Stomach smooth muscle (tissue), 2 donors: ENCODE data around the gene FSTL3.

Source experiments
- H3K27ac ChIP-seq: one replicate; pipeline ENCODE4 v1.7.0; 2013; ENCODE audit warnings: mild to moderate bottlenecking, low read length, inconsistent platforms
- H3K27me3 ChIP-seq, 2 donors: one replicate each; pipeline ENCODE4 v1.7.0; 2013; ENCODE audit warnings: low read length in 2 of 2; ENCODE audit not compliant: insufficient read depth in 2 of 2, control insufficient read depth in 1 of 2
- H3K36me3 ChIP-seq, 2 donors: one replicate each; pipeline ENCODE4 v1.7.0; 2013; ENCODE audit warnings: low read length in 2 of 2; ENCODE audit not compliant: control insufficient read depth in 2 of 2, insufficient read depth in 2 of 2
- H3K4me1 ChIP-seq: one replicate; pipeline ENCODE4 v1.7.0; 2013; ENCODE audit warnings: low read length; ENCODE audit not compliant: control insufficient read depth, insufficient read depth
- H3K4me3 ChIP-seq, 2 donors: one replicate each; pipeline ENCODE4 v1.7.0; 2013; ENCODE audit warnings: low read length in 2 of 2
- H3K9ac ChIP-seq, 2 donors: one replicate each; pipeline ENCODE4 v1.7.0; 2013; ENCODE audit warnings: low read length in 2 of 2, mild to moderate bottlenecking in 1 of 2
- H3K9me3 ChIP-seq, 2 donors: one replicate each; pipeline ENCODE4 v1.7.0; 2013; ENCODE audit warnings: low read length in 2 of 2; ENCODE audit not compliant: control insufficient read depth in 2 of 2
- donor health status: healthy.
- donor health status: Pancreatic carcinoma.

The FSTL3 gene

DNA sequence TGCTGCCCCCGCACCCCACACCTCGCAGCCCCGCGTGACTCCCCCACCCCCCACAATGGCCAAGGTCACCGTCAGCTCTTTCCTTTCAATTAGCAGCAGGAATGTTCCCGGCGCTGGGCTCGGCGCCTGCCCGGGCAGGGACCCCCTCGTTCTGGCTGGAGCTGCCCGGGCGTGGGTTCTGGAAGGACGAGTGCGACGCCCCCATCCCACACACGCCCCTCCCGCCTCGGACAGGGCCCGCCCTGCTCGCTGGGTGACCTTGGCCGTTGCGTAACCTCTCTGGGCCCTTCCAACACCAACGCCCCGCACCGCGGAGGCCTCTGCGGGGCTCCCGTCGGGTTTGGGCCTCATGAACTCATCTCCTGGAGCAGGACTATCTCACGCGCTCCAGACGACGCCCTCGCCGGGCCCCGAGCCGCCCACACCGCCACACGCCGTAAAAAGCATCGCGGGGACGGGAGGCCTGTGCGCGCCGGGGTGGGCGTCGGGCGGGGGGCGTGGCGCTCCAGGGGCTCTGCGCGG, 42.9 kb downstream of the FSTL3 start:
- H3K9ac ChIP-seq, result no peak overlapping the region
- peaks cover 11 to 15% of the 10 kb centered on the region in 2 donors for H3K27me3 ChIP-seq
- peak overlapping the region in 1 of 2 donors; percentile 22 for H3K4me3 ChIP-seq
- peaks cover 3% of the 10 kb centered on the region for H3K4me1 ChIP-seq
- H3K36me3 ChIP-seq, result peaks cover 0 to 2% of the 10 kb centered on the region in 2 donors
- H3K9me3 ChIP-seq, result peaks cover 2 to 3% of the 10 kb centered on the region in 2 donors
- H3K27ac ChIP-seq, result no peak overlapping the region

DNA sequence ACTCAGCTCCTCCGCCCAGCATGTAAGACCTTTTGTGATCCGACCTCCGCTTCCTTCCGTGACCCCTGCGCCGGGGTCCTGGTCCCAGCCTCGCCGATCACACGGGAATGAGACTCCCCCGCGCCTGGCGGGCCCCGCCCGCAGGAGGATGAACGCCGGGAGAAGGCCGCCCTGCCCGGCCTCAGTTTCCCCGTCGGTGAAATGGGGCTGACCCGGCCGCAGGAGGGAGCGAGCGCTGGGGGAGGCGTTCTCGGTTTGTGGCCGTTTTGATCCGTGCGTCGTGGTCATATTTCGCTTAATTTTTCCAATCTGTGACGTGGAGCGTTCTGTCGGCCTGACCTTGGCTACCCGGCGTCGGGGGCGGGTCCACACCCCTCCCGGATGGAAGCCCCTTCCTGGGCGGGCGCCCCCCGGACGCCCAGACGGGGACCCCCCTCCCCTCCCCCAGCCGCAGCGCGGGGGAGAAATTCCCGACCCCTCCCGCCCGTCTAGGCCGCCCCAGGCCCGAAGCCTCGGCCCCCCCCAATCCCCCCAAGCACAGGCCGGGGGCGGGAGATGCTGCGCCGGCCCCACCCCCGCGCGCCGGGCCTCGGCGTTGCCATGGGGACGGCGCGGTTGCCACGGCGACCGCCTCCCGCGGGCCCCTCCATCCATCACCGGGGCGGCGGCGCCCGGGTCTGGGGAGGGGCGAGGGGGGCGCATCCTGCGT, 43.6 kb downstream of the FSTL3 start:
- Histone ChIP-seq H3K4me3 (peak overlapping the region in 1 of 2 donors; percentile 22), H3K36me3 (peaks cover 0 to 2% of the 10 kb centered on the region in 2 donors), H3K27me3 (peaks cover 11 to 15% of the 10 kb centered on the region in 2 donors), H3K9me3 (peaks cover 2 to 3% of the 10 kb centered on the region in 2 donors), H3K9ac (no peak overlapping the region), H3K4me1 (peaks cover 3% of the 10 kb centered on the region), H3K27ac (no peak overlapping the region)

- H3K4me3 ChIP-seq, result no peak overlapping the region
Observed at GRCh38 chr19:720345-721160, 44.4 kb downstream of the FSTL3 start.

GRCh38 chr19:722553-723101, 46.4 kb downstream of the FSTL3 start:
- H3K4me1 ChIP-seq, result peaks cover 5% of the 10 kb centered on the region
- H3K9me3 ChIP-seq, result no peaks in the 10 kb centered on the region
- H3K36me3 ChIP-seq, result no peaks in the 10 kb centered on the region
- no peak overlapping the region for H3K27ac ChIP-seq
- no peak overlapping the region for H3K9ac ChIP-seq
- no peak overlapping the region for H3K4me3 ChIP-seq
- peaks cover 7 to 10% of the 10 kb centered on the region in 2 donors for H3K27me3 ChIP-seq

More at GRCh38 chr19:720345-721160, 44.4 kb downstream of the FSTL3 start:
- no peaks in the 10 kb centered on the region for H3K9me3 ChIP-seq
- no peak overlapping the region for H3K27ac ChIP-seq
- H3K4me1 ChIP-seq, result peaks cover 4% of the 10 kb centered on the region
- no peaks in the 10 kb centered on the region for H3K36me3 ChIP-seq
- no peak overlapping the region for H3K9ac ChIP-seq
- peaks cover 7 to 15% of the 10 kb centered on the region in 2 donors for H3K27me3 ChIP-seq

DNA sequence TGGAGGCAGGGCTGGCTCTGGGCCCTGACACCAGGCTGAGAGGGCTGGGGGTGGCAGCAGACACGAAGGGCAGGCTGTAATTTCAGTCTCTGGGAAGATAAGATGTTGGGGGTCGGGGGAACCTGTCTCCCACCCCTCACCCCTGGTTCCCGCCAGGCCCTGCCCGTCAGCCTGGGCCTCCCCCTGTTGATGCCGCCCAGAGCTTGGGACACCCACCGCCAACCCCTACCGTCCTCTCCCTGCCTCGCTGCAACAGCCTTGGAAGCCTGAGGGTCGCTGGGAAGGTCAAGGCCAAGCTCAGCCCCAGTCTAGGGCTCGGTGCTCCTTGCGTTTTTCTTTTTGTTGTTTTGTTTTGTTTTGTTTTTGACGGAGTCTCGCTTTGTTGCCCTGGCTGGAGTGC, 47.1 kb downstream of the FSTL3 start:
- no peak overlapping the region for H3K4me3 ChIP-seq
- no peaks in the 10 kb centered on the region for H3K9me3 ChIP-seq
- no peak overlapping the region for H3K9ac ChIP-seq
- H3K36me3 ChIP-seq, result no peaks in the 10 kb centered on the region
- H3K27me3 ChIP-seq, result peaks cover 5 to 9% of the 10 kb centered on the region in 2 donors
- no peak overlapping the region for H3K27ac ChIP-seq
- H3K4me1 ChIP-seq, result peaks cover 5% of the 10 kb centered on the region

DNA sequence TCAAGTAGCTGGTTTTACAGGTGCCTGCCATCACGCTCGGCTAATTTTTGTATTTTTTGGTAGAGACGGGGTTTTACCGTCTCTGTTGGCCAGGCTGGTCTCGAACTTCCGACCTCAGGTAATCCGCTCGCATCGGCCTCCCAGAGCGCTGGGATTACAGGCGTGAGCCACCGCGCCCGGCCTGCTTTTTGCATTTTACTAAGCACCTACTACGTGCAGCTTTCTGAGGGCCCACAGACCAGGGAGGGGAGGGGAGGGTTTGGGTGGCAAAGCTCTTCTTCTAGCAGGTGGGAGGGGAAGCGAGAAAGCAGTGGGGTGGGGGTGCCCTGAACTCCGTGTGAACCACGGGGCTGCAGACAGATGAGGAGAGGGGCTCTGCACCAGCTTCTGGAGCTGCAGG, 47.5 kb downstream of the FSTL3 start:
- Histone ChIP-seq H3K4me3 (no peak overlapping the region), H3K27me3 (peaks cover 2 to 6% of the 10 kb centered on the region in 2 donors), H3K27ac (no peak overlapping the region), H3K9me3 (no peaks in the 10 kb centered on the region), H3K4me1 (peaks cover 3% of the 10 kb centered on the region), H3K36me3 (no peaks in the 10 kb centered on the region), H3K9ac (no peak overlapping the region)

- Histone ChIP-seq H3K4me3 (no peak overlapping the region), H3K27ac (no peak overlapping the region), H3K4me1 (peaks cover 2% of the 10 kb centered on the region), H3K36me3 (no peaks in the 10 kb centered on the region), H3K9ac (no peak overlapping the region), H3K9me3 (no peaks in the 10 kb centered on the region), H3K27me3 (no peaks in the 10 kb centered on the region)
Observed at GRCh38 chr19:725461-726089, 49.4 kb downstream of the FSTL3 start.

- no peak overlapping the region for H3K9ac ChIP-seq
- no peak overlapping the region for H3K4me3 ChIP-seq
- H3K4me1 ChIP-seq, result peaks cover 2% of the 10 kb centered on the region
- no peak overlapping the region for H3K27ac ChIP-seq
- H3K9me3 ChIP-seq, result no peaks in the 10 kb centered on the region
- H3K27me3 ChIP-seq, result no peaks in the 10 kb centered on the region
- H3K36me3 ChIP-seq, result no peaks in the 10 kb centered on the region
Observed at GRCh38 chr19:726993-727956, 51.1 kb downstream of the FSTL3 start.

DNA sequence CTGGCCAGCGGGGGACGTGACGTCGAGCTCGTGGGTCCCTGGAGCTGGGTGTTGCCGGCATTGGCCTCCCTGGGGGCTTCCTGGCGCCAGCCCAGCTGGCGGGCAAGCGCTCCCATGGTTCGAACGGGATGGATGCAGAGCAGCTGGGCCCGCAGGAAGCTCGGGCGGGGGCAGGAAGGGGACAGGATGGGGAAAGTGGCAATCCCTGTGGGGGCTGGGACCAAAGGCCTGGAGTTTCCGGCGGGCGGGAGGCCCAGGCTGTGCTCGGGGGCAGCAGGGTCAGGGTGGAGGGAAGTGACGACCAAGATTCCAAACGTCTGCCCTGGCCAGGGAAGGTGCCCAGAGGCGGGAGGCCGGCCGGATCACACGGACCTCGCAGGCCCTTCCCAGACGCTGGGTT, 51.8 kb downstream of the FSTL3 start:
- H3K4me3 ChIP-seq, result no peak overlapping the region
- H3K4me1 ChIP-seq, result peaks cover 2% of the 10 kb centered on the region
- no peak overlapping the region for H3K9ac ChIP-seq
- H3K36me3 ChIP-seq, result no peaks in the 10 kb centered on the region
- no peak overlapping the region for H3K27ac ChIP-seq
- no peaks in the 10 kb centered on the region for H3K27me3 ChIP-seq
- no peaks in the 10 kb centered on the region for H3K9me3 ChIP-seq
